ENCODE results near the gene KLHL26.

Gene KLHL26

DNA sequence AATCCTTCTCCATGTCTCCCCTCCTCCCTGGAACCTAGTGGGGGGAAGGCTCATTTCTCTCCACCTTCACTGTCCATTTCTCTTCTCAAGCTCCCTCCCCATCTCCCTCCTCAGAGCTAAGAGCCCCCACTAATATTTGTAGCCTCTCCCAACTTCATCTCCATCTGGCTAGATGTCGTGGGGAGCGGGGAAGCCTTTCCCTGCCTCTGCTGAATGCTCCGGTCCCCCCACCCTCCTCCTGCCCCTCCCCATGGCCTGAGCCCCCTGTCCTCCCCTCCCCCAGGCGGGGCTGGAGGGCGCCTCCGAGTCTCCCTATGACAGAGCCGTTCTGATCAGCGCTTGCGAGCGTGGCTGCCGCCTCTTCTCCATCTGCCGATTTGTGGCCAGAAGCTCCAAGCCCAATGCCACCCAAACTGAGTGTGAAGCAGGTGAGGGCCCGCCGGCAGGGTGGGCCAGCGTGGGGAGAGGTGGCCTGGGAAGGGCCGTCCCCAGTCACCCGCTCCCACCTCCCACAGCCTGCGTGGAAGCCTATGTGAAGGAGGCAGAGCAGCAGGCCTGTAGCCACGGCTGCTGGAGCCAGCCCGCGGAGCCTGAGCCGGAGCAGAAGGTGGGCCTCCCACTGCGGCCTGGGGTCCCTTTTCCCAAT is 23.1 kb upstream of the KLHL26 start:
- DNase-seq = no peak

DNA sequence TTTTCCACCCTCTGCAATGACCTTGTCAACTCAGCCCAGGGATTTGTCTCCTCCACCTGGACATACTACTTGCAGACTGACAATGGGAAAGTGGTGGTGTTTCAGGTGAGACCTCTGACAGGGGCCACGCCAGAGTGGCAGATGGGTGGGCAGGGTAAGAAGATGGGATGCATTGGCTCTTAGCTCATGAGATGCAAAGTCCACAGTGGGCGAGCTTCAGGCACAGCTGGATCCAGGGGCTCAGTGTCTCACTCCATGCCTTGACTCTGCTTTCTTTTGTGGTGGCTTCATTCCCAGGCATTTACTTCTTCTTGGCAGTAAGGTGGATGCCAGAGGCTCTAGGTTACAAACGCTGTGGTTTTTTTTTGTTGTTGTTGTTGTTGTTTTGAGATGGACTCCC is 20.8 kb upstream of the KLHL26 start:
- DNase-seq = no peak

DNA sequence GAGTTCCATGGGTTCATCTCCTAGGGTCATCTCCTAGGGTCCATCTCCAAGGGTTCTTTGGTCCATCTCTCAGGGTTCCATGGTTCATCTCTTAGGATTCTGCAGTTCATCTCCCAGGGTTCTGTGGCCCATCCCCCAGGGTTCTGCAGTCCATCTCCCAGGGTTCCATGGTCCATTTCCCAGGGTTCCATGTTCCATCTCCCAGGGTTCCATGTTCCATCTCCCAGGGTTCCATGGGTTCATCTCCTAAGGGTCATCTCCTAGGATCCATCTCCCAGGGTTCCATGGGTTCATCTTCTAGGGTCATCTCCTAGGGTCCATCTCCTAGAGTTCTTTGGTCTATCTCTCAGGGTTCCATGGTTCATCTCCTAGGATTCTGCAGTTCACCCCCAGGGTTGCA is 19.3 kb upstream of the KLHL26 start:
- no peak for DNase-seq

DNA sequence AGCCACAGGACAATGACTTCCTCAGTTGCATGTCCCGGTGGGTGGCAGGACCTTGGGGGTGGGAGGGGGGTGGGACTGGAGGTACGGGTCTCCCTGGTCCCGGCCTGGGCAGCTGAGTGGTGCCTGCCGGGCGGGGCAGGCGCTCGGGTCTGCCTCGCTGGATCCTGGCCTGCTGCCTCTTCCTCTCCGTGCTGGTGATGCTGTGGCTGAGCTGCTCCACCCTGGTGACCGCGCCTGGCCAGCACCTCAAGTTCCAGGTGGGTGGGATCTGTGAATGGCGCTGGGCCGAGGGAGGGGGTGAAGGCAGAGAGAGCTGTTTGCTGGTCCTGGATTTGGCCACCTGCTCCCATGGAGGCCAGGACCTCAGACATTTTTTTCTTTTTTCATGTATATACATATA is 18.6 kb upstream of the KLHL26 start:
- DNase-seq = no peak

DNA sequence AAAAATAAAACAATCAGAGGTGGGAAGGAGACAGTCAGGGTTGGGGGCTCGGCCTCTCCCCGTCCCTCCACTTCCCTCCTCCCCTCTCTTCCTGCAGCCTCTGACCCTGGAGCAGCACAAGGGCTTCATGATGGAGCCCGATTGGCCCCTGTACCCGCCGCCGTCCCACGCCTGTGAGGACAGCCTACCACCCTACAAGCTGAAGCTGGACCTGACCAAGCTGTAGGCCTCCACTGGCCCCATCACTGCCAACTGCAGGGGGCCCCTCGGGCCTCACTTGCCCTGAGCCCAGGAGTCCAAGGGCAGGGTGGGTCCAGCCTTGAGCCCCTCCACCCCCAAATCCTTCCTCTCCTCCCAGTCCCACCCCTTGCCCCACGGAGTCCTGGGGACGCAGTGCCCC is 16.5 kb upstream of the KLHL26 start:
- DNase-seq = no peak

DNA sequence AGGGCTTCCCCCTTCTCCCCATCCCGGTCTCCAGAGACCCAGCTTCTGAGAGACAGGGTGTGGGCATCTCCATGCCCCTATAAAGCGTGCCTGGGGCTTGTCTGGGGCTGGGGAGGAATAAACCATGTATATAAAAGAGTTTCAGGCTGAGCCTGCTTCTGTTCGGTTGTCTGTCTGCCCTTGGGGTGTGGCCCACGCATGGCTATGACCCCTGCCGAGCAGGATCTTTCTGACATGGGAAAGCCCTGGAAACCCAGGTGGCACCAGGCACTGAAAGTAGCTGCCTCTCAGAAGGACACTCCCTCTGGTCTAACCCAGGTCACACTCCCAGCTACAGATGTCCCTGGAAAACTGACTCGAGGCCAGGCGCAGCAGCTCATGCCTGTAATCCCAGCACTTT is 15.9 kb upstream of the KLHL26 start:
- DNase-seq = no peak

DNA sequence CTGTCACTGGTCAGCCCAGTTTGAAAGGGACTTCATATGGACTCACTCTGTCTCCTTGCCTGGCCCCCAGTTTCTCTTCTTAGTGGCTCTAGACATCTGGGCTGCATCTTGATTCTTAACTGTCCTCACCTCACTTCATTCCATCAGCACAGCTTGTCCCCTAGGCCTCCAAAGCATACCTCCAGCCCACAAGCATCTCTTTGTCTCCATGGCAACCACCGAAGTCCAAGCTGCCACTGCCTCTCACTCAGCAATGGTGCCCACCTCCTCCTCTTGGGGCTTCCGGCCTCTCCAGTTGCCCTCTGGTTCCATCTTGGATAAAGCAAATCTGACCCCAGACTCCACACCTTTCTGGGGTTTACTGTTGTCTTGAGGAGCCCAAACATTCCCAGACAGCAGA is 9.9 kb upstream of the KLHL26 start:
- DNase-seq = no peak

DNA sequence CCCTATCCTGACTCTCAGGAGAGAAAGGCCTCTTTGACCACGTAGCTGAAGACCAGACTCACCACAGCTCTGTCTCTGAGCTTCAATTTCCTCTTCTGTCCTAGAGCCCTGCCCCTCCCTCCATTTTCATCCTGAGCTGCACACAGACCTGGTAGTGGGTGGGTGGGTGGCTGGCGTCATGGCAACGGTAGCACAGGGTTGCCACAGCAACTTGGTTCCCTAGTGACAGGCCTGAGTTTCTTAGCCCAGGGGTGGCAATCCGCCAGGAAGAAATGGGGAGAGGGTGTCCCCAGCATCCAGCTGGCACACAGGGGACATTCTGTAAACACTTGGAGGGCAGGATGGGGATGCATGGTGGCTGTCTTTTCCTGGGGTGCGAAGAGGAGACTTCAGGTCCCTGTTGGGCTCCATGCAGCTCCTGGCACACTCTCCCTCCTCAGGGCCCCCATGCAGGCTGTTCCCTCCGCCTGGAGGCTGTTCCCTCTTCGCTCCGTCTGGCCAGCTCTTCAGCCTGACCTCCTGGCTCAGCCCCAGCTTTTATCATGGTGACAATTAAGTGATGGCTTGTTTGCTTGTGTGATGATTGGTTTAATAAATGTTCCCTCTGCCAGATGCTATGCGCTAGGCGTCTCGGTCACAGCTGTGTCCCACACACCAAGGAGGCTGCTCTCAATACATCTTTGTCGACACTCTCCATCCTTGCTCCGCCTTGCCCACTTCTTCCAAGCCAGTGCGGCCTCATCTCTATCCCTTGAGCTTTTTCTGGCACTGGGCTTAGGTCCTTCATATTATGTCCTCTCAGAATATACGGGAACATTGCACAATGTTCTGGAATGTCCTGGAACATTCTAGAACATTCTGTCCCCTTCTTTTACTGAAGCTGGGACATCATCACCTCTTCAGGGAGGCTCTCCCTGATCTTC is 7.4 kb upstream of the KLHL26 start:
- no peak for DNase-seq

DNA sequence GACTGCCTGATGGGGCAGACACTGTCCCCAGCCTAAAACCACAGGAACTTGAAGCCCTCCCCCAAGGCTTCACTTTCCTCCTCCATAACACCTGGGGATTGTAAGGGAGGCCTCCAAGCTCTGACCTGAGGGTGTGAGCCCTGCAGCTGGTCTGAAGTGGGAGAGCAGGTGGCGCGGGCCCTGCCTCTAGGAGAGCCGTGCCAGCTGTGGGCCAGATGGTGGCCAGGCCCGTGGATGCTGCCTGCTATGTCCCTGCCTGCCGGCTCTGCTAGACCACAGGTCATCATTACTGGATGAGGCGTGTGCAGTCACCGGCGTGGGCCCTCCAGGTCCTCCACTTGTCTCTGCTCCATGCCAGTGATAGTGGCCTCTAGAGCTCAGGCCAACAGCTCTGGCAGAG is 3.5 kb upstream of the KLHL26 start:
- DNase-seq = no peak

DNA sequence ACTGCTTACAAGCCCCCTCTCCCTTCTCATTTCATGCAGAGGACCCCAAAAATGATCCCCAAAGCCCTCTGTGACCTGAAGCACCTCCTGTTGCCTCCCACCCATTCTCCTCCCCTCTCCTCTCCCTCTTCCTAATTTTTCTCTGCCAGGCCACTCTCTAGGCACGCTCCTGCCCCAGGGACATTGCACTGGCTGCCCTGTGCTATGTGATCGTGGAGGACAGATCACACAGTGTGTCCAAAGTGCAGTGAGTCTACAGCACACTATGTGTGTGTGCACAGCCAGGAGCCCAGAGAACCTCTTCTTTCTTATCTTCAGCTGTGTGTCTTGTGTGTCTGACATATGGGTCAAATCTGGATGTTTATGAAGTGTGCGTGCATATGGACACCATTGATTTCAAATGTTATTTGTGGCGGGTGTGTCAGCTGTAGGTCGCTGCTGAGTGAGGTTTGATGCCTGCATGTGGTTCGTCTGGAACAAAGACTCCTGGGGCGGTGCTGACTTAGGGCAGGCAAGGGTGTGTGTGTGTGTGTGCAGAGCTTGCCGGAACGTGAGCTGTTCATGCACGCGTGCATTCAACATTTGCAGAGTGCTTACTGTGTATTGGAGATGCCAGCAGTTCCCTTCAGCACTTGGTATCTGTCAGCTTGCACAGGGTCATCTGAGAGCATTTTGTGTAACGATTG is 2.1 kb upstream of the KLHL26 start:
- DNase-seq = no peak

DNA sequence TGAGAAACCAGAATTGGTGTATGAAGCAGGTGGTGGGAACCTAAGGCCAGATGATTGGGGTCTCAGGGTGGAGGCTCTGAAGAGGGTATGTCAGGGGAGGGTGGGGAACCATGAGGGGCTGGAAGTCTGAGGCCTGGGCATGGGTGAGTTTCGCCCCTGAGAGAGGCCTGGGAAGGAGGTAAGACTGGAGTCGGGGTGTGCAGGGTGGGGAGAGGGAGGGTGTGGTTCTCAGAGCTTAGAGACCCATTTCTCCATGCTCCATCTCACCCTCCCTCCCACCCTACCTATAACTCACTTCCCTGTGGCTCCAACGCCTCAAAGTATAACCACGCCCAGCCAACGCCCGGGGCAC is 1.0 kb upstream of the KLHL26 start:
- DNase-seq = no peak

DNA sequence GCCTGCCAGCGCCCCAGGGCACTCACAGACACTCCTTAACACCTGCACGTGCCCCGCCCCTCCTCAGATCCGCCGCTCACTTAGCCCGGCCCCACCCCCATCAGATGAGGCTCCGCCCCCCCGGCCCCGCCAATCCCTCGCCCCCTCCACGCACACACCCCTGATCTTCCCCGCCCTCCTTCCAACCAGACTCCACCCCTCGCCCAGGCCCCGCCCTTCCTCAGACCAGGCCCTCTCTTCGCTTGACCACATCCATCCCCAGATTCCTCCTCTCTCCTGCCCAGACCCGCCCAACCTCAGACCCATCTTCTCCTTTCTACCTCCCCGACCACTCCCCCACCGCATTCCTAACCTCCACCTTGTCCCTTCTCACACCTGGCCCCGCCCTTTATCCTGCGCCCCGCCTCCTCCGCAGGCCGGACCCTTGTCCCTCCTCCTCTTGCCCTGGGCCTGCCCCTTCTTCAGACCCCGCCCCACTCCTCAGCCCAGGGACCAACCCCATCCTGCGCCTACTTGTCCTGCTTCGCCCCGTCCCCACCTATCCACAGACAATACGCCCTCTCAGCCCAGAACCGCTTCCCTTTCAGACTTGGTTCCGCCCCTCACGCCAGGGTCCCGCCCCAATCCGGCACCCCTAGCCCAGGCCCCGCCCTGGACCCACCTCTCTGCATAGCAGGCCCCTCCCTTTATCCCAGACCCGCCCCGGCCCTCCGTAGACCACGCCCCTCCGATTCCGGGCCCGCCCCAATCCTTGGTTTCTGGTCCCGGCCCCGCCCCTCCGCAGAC is 452 bp upstream of the KLHL26 start:
- DNase-seq = peak; percentile 95

DNA sequence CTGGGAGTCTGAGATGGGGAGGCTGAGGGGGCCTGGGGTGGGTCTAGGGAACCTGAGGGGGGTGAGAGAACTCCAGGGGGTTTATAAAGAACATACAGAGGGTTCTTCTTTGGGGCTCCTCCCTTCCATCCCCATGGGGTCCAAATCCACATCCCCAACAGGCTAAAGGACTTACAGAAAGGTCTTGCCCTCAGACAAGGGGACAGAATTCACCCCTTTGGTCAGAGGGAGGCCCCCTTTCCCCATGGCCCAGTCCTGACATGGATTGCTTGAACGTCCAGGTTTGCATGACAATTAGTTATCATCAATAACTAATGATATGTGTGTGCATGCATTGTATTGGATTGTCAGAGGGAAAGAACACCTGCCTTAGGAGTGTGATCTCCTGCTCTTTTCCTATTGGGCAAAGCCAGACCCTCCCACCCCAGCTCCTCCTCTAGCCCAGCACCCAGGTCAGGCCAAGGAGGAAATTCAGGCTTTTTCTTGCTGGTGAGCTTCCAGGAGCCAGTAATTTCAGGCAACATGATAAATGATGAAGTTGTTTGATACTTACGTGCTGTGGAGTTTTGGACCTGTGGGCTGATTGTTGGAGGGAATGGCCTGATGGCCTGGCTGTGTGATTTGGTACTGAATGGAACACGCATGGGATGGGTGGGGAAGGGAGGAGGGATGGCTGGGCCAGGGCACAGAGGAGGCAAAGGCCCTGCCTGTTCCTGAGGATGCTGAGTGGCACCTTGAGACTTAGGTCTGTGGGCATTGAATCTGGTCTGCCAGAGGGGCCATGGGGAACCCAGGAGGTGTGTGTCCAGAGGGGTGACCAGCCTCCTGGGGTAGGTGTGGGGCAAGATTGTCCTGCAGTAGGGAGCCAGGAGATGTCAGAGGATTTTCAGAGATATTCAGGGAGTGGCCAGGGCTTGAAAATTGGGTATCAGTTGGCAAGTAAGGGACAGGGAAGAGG is 1.1 kb downstream of the KLHL26 start:
- DNase-seq = no peak

DNA sequence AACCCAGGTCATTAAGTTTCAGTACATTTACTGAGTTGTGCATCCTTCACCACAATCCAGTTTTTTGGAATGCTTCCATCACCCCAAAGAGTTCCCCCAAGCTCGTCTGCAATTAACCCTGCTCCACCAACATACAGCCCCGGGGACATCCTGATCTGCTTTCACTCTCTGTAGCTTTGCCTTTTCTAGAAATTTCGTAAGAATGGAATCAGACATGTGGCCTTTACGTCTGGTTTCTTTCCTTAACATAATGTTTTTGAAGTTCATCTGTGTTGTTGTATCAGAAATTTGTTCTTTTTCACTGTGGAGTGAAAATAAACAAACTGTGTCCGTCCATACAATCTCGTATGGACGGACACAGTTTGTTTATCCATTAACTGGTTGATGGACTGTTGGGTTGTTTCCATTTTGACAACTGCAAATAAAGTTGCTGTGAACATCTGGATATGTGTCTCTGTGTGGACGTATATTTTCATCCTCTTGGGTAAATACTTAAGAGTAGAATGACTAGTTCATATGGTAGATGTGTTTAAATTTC is 2.9 kb downstream of the KLHL26 start:
- DNase-seq = no peak

DNA sequence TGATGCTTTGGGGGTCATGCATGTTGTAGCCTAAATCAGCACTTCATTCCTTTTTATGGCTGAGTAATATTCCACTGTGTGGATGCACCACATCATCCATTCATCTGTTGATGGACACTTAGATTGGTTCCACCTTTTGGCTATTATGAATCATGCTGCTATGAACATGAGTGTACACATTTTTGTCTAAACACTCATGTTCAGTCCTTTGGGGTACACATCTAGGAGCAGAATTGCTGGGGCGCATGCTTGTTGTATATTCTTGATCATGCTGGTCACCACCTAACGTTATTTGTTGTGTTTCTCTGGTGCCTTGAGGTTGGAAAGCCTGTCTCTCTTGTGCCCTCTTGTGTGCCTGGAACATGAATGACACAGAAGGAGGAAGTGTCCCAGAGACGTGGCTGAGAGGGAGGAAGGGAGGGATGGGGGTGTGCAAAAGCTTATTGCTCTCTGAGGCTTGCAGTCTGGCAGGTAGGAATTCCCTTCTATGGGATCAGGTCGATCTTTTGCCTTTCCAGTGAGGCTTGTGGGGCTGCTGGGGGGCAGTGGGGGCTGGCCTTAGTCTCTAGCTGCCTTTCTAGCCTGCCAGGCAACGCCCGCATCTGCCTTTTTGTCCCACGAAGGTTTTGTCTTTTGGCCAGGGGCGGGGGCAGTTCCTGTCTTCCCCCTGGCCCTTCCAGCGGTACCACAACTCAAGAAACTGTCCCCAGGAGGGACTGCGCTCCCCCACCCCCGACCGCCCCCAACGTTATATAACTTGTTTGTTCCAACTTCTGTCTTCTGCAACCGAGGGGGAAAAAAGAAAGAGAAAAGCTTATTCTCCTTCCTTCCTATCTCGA is 7.6 kb downstream of the KLHL26 start:
- DNase-seq = no peak

DNA sequence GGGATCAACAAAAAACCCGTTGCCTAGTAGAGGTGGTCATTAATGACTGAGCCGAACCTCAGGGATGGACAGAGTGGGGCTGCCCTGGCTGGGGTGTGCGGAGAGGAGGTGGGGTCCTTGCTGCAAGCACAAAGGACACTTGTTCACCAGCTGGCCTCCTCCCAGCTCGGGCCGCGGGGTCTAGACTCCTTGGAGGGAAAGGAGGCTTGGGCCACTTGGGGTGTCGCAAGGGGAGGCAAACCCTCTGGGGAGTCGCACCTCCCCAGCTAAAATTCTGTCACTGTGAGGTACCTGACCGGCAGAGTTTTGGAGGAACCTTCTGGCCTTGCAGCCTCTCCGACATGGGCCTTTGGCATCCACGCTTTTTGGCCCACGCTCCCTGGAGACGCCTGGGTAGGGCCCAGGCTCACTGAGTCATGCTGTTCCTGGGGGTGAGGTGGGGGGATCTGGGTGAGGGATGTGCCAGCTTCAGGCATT is 8.2 kb downstream of the KLHL26 start:
- no peak for DNase-seq

DNA sequence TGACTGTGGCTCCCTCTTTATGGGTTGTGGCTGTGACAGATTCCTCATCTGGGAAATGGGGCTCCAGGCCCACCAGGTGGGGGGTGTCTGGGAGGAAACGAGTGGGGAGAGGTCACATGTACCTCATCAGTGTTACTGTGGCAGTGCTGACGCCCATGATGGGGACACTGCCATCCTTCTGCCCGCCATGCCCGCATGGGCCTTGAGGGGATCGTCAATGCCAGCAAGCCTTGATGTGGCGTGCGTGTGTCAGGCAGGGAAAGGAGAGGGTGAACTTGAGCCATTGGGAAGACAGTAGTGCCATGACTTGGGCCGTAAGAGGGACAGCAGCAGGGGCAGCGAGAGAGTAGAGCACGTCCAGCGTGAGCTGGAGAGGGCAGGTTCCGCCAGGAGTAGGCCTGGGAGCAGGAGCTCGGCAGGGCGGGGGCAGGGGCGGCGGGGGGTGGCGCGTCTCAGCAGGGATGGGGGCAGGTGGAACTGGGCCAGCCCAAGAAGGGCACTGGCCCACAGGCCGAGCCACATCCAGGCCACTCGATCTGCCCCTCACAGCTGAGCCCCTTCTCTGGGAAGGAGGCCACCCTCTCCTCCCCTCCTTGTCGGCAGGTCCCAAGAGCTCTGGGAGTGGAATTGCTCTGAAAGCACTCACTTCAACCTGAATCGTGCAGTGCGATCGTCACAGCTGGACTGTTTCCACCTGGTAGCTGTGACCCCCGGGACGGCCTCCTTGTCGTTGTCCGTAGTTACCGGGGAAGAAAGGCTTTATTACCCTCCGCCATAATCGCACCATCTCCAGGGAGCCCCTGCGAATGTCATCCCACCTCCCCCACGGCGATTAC is 9.9 kb downstream of the KLHL26 start:
- DNase-seq = no peak

DNA sequence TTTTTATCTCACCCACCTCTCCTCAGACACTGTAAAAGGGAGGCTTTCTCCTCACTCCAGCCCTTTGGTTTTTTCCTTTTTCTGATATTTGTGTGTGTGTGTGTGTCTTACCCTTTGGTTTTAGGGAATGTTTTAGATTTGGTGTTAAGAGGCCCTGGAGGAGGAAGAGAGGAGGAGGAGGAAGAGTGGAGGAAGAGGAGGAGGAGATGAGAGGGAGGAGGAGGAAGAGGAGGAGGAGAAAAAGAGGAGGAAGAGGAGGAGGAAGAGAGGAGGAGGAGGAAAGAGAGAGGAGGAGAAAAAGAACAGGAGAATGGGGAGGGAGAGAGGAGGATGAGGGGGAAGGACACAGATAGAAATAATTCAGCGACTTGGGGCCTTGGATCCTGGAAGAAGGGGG is 10.5 kb downstream of the KLHL26 start:
- DNase-seq = no peak

DNA sequence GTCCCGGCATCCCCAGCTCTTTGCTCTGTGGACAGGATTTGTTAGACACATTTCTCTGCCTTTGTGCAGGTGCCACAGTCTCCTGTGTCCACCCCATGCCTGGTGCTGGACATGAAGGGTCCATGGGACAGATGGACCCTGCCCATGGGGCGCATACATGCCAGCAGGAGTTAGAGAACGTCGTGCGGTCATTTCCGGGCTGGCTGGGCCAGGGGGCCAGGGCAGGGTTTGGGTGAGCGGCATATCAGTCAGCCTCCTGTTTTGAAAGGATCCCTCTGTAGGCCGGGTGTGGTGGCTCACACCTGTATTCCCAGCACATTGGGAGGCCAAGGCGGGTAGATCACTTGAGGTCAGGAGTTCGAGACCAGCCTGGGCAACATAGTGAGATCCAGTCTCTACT is 11.0 kb downstream of the KLHL26 start:
- DNase-seq = no peak

DNA sequence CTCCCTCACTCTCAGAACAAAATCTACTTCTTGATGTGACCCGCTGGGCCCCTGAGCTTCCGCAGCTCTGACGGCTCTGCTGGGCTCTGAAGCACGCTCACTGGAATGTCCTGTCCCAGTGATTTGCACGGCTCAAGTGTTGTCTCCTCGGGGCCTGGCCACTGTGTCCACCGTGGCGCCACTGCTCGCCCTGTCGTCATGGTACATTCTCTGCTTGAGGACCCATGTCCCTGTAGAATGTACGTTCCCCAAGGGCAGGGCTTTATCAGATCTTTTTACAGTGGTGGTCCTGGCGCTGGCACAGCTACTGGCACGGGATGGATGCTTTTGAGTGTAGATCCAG is 12.1 kb downstream of the KLHL26 start:
- DNase-seq = no peak
